ENCODE results near the gene PSG6. TPM values are rescaled to one million over a fixed set of nuclear protein-coding genes. Genes with fewer than 3 reads are reported as not detected.
"Not testable (repeated sequence)": the region's sequence is repeated elsewhere in the genome, so short reads cannot be mapped to it uniquely, and the experiment has no call there.

PSG6 gene
- total RNA-seq, 1 donor from 2014 or later, result not detected

DNA sequence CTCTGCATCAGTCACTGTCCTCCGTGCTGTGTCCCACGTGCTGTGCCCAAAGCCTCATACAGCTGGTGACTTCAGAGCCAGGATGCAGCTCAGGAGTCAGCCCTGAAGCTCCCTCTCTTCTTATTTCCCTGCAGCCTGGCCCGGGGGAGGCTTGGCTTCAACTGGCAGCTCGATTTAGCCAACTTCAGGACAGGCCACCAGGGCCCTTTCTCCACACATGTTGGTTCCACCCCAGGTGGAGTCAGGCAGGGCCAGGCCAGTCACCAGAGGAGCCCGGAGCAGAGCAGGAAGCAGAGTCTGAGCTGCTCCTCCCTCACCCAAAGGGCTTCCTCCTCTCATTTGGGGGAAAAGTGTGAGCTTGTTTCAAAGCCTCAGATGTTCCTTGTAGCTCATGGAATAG lies 11.5 kb downstream of the PSG6 start:
- DNase-seq, result not testable (repeated sequence)

DNA sequence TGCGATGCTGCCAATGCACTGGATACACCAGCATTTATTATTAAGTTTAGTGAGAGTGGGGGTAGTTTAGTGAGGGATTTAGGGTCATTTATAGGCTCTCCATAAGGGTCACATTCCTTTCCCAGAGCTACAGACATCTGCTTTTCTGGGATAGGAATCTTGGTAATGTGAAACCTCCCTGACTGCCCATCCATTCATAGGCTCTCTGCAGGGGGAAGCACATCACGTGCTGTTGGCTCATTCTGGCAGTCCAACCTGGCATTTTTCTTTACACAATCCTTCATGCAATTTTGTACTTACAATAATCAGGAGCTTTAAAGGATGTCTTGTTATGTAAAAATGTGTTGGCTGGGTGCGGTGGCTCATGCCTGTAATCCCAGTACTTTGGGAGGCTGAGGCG lies 17.1 kb downstream of the PSG6 start:
- not testable (repeated sequence) for DNase-seq

DNA sequence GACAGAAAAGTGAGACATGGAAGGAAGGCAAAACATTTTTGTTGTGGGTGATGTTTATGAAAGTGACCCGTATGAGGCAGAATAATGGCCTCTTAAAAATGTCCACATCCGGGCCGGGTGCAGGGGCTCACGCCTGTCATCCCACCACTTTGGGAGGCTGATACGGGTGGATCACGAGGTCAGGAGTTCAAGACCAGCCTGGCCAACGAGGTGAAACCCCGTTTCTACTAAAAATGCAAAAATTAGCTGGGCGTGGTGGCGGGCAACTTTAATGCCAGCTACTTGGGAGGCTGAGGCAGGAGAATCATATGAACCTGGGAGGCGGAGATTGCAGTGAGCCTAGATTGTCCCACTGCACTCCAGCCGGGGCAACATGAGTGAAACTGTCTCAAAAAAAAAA lies 18.0 kb downstream of the PSG6 start:
- DNase-seq, result not testable (repeated sequence)

DNA sequence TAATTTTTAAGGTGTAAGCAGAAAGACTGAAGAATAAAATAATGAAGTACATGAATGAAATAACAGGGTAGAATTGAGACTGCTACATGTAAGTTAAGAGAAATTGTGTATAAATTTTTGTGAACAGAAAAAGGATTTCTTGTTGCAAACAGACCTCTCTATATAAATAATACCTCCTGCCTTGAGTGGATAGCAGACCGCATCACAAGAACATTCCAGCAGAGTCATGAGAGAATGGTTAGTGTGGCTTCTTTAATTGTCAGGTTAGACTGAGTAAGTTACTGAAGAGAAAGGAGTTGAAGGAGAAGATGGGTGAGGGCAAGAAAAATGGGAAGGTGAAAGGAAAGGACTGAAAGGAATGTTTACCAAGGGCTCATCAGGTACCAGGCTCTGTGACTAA lies 18.6 kb downstream of the PSG6 start:
- not testable (repeated sequence) for DNase-seq

DNA sequence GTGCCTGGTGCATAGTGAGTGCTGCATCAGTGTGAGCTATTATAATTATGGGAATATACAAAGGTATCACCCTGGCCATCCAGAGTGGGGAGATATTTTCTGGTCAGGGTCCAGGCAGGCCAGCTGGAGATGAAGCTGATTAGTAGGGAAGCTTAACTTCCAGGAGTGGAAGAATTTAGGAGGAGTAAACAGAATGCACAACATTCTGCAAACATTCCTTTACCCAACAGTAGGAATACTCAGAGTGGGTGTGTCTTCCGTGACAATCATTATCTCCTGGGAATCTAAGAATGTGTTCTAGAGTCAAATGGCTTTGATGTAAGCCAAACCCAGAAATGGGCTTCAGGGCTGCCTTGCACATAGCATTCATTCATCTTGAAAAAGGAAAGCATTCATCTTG lies 19.0 kb downstream of the PSG6 start:
- DNase-seq, result not testable (repeated sequence)

DNA sequence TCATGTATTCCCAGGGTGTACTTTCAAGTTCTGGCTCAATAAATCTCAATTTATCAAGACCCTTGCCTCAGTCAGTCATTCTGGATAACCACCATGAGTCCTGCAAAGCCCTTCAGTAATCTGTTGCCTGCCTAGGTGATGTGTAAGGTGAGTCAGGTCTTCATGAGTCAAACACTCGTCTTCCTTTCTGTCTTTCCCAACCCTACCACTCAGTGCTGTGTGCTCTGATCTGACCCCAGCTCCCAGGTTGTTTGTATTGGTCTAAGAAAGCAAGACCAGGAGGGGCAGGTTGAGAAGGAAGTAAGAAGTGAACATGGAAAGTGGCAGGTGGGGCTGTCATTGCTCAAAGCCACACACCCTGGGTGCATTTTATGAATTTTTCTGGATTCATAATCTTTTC lies 20.0 kb downstream of the PSG6 start:
- DNase-seq, result not testable (repeated sequence)

DNA sequence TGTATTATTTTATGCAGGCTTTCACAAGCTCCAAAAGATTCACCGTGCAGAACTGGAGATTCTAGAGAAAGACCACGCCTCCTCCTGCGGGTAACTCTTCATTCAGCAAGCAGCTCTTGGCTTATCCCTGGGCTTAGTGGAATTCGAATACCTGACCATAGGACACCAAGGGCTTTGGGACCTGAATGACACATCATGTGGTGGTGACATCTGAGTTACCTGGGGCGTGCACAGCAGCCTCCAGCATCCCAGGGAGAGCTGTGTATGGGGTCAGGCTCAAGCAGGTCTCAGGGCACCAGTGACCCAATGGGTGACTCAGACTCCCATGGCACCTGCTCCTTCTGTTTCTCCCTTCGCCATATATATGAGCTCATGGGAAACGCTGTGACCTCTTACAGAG lies 27.2 kb downstream of the PSG6 start:
- not testable (repeated sequence) for DNase-seq

DNA sequence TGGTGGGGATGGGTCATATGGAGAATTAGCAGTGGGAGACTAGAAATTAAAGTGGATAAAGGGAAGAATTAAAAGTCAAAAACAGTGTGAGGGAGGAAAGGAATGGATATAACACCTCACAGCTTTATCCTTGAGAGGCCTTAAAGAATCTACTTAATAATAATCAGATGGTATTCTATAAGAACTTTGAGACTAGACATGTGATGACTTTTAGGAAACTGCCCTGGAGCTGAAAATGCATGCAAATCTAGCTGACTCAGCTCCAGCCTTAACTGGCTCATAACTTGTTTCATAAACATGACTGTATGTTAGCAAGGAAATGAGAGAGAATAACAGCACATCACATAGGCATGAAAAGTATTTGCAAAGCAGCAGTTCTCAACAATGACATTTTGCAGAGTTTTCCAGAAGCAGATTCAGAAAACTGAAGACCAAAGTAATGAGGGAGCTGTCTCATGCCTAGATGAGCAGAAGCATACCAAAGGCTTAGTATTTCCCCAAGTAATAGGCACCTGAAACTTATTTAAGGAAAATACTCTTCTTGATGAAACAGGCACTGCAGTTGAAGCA lies 29.7 kb downstream of the PSG6 start:
- DNase-seq, result not testable (repeated sequence)

DNA sequence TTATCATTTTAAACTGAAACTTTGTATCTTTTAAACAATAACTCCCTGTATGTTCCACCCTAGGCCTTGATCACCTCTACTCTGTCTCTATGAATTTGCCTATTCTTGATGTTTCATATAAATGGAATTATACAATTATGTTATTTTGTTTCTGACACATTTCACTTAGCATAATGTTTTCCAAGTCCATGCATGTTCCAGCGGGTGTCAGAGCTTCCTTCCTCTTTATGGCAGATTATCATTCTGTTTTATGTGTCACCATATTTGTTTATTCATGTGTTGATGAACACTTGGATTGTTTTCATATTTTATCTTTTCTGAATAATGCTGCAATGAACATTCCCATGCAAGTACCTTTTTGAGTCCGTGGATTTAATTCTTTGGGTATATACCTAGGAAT lies 35.0 kb downstream of the PSG6 start:
- not testable (repeated sequence) for DNase-seq

DNA sequence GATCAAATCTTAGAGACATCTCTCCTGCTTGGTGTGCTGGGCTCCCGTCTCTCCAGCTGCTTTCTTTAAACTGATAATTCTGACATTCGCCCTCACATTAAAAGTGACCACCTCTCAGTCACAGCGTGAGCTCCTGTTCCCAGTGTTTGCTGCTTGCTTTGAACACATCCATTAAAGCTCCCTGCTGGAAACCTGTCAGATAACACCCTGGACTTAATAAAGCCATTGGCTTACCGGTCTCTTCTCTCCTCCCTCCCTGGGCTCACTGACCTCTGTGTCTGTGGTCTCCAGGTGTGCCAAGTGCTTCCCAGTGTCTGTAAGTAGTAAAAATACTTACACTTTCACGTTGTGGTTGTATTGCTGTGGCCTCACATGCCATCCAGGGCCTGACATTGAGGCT lies 35.7 kb downstream of the PSG6 start:
- not testable (repeated sequence) for DNase-seq

DNA sequence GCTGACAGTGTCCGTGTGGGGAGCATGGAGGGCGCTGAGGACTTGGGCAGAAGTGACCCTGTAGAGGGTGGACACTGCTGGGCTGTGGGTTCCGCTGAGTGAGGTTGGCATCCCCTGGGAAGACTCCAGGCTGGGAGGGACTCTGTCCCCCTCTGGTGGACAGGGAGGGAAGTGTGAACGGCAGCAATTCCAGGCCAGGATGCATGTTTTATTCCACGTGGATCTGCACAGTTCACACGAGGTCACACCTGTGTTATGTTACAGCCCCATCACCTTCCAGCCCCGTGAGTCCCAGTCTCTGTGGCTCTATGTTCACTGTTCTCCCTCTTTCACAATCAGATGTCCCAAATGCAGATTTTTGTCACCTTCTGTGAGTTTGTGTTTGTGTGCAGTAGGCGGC lies 36.4 kb downstream of the PSG6 start:
- not testable (repeated sequence) for DNase-seq

DNA sequence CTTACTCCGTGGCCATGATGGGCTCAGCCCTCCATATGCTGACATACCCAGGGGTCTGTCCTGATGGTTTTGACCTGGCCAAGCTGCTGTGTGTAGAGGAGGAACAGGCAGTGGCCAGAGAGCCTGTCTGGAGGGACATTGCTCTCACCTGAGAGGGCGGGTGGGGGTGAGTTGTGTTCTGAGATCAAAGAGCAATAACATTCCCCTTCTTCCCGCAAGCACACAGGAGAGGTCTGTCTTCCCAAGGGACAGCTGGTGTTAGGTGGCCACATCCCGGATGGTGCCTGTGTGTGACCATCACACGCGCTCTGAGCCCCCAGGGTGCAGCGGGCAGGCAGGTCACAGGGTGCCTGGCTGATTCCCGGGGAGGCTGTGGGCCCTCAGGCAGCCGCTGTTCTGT lies 37.1 kb downstream of the PSG6 start:
- not testable (repeated sequence) for DNase-seq

DNA sequence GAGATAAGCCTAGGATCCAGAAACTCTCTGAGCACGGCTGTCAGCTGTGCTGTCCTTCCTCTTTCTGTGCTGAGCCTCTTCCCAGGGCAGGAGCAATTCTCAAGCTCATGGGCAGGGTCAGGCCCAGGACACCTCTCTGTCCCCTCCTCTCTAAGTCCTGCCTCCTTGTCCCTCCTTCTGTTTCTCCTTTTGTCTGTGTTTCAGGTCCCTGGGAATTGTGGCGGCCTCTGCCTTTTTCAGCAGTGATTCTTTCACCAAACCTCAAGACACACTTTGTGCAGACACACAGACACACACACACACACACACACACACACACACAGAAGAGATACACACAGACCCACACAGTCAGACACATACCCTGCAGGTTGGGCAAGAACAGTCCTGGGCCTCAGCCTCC lies 38.1 kb downstream of the PSG6 start, which contains the start of gene PSG1:
PSG1 (minus strand) TSS at position 101 of the 400 bp plus-strand sequence. CDS start 132 bp downstream, outside the sequence.
- DNase-seq, result no peak

DNA sequence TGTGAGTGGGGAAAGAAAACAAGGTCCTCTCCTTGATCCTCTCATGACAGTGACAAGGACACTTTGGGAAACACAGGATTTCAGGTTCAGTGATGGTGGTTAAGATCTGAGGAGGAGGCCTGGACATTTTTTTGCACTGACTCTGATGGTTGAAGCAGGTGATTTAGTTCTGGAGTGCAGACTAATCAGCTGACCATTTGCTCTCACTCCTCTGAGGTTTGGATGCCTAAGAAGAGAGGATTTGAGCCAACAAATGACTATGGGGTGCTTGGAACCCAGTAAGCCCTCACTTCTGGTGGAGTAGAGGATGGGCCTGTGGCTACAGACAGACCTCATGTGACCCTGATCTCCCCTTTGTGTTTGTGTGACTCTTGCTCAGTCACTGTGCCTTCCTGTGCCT lies 41.1 kb downstream of the PSG6 start:
- not testable (repeated sequence) for DNase-seq

DNA sequence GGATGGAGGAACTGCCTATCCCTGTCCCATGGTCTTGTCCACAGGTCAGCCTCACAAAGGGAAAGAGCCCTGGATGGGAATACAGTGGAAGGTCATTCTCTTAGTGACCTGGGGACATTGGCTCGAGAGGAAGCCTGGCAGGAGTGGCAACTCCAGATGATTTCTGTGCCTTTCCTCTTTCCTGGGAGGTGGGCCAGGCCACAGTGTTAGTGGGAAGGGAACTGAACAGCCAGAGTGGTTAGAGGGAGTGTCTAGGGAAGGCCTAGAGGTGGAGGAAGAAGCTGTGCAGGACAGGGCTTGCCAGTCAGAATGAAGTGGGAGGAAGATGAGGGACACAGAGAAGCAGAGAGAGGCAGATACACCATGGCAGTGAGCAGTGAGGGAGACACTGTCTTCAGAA lies 41.8 kb downstream of the PSG6 start:
- not testable (repeated sequence) for DNase-seq

DNA sequence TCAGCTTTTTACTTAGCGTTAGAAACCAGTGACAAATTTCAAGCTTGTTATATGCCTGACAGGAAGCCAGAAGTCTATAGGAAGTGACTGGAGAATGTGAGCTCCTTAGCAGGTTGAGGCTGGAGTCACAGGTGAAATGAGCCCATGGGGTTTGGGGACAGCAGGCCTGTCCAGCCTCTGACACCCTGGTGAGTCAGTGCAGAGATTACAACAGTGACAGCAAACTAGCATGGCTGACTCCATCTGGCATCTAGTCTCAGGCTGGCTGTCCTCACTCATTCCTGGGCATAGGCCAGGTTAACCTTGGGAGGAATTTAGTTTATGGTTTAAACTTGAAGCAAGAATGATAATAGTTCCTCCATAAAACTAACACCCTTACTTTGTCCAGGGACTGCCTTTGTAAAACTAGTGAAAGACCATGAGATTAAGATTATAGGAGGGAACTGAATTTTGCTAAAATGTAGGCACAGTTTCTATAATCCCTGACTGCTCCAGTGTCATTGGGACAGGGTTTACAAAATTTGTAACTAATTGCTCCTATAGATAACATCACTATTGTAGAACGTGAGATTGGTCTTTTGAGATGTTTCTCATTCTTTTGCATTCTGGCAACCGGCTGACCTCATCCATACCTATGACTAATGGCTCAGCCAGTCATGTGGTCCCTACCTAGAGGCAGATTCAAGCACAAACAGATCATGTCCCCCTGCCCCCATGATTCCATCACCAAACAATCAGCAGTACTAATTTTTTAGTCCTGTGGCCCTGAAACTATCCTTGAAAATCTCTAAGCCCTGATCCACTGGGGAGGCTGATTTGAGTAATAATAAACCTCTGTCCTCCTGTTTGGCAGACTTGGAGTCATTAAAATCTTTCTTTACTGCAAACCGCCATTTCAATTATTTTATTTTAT lies 42.5 kb downstream of the PSG6 start:
- DNase-seq, result not testable (repeated sequence)

DNA sequence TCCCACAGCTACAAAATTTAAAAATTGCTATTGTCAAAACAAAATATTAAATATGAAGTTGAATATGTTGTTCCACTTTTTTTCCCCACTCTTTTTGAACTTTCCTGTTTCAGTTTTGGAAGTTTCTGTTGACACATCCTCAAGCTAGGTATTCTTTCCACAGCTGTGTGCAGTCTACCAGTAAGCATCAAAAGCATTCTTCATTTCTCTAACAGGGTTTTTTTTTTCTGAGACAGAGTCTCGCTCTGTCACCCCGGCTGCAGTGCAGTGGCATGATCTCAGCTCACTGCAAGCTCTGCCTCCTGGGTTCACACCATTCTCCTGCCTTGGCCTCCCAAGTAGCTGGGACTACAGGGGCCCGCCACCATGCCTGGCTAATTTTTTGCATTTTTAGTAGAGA lies 43.6 kb downstream of the PSG6 start:
- not testable (repeated sequence) for DNase-seq

DNA sequence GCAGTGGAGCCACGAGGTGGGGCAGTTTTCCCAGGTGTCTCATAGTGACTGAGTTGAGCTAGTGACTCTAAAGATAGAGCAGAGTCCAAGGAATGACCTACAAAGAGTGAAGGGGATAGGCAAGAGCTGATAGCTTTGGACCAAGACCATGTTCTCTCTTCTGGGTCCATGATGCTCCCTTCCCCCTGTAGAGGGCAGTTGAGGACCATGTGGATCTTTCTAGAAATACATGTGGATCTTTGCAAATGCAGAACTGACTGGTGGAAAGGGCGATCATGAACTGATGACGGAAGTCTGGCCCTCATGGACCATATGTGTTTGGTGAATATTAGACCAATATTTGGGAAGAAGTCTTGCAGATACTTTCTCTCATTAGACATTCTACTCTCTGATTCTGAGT lies 45.1 kb downstream of the PSG6 start:
- no peak for DNase-seq

DNA sequence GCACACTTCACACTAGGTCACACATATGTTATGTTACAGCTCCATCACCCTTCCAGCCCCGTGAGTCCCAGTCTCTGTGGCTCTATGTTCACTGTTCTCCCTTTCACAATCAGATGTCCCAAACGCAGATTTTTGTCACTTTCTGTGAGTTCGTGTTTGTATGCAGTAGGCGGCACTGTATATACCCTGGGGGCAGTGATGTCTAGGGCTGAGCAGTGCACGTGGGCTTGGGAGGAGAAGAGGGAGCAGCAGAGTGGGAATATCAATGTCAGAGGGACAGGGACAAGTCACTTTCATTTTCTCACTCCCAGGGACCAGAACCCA lies 60.2 kb downstream of the PSG6 start:
- DNase-seq, result no peak

DNA sequence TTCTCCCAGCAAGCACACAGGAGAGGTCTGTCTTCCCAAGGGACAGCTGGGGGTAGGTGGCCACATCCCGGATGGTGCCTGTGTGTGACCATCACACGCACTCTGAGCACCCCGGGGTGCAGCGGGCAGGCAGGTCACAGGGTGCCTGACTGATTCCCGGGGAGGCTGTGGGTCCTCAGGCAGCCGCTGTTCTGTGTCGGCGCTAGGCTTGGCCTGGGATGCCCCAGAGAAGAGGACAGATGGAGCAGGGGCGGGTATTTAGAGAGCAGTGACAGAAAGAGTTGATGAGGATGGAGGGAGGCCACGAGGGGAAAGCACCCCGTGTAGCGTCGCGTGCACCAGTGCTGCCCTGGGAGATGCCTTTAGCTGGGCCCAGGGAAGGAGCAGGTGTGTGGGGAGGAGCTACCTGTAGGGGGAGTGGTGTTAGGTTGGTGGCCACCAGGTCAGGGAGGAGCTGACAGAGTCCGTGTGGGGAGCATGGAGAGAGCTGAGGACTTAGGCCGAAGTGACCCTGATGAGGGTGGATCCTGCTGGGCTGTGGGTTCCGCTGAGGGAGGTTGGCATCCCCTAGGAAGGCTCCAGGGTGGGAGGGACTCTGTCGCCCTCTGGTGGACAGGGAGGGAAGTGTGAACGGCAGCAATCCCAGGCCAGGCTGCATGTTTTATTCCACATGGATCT lies 60.7 kb downstream of the PSG6 start:
- DNase-seq, result not testable (repeated sequence)

DNA sequence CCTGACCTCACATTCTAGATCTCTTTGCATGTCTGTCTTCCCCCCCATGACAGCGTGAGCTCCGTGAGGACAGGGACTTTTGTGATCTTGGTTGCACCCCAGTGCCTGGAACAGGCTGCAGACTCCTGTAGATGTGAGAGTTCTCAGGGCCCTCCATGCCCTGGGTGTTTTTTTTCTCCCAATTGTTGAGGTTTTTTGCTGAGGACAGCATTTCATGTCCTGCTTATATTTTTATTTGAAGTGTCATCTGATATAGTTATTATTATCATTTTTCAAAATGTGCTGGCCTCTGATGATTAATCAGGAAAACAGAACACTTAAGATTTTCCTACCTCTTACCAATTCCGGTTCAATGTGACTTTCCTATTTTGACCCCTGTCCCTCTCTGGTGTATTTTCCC lies 62.9 kb downstream of the PSG6 start:
- DNase-seq, result not testable (repeated sequence)

DNA sequence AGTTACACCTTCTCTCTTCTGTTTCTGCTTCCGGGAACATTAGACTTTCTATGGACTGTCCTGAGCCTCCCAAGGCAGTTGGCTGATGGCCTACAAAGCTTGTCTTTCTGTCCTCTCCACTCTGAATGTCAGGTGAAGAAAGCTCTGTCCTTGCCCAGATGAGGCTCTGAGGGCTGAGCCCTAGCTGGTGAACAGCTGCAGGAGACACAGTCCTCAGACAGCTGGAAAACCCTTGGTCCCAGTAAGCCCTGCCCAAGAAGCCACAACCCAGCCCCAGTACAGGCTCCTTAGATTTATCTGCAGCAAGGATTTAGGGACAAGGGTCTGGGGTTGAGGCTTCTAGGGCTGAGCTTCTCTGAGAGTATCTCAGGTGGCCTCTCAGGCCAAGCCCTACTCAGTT lies 64.5 kb downstream of the PSG6 start:
- DNase-seq, result peak; percentile 29

DNA sequence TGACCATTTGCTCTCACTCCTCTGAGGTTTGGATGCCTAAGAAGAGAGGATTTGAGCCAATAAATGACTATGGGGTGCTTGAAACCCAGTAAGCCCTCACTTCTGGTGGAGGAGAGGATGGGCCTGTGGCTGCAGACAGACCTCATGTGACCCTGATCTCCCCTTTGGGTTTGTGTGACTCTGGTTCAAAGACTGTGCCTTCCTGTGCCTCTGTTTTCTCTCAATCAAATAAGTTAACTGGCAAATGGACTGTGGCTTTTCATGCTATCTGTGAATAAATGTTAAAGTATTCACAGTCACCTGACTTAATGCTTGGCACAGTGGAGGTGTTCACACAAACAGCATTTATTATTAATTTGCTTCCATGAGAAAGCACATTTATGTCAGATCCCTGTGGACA lies 64.9 kb downstream of the PSG6 start:
- not testable (repeated sequence) for DNase-seq
